Measurements from ENCODE around the gene COL19A1.

Gene COL19A1

DNA sequence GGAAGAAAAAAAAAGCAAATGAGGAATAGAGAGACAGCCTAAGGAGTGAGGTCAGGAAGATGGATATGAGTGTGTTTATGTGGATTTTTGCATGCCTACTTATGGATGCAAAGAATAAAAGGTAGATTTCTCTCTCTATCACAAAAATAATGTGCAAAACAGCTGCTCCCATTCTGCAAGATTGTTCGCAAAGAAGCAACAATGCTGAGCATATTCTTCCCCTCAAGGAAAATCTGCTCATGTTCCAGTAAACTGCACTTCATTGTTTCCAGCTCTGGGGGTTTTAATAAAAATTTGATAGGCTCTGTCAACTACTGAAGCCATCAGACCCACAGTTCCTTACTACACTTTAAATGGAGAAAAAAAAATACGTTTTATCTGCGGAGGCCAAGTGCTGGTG lies 259.2 kb downstream of the COL19A1 start:
- no peak for DNase-seq (ENCODE audit: low read depth)

DNA sequence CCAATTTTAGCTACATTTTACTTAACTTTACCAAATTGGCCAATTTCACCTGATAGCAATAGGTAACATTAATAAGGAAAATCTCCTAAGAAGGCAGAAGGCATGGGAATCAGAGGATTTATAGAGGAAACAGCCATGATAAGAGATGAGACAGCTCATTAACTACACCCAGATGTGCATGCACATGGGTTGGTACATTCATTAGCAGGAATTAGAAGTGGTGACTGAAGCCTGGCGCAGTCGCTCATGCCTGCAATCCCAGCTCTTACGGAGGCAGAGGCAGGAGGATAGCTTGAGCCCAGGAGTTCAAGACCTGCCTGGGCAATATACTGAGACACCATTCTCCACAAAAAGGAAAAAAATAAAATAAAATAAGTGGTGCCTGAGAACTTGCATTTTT lies 263.0 kb downstream of the COL19A1 start:
- DNase-seq (ENCODE audit: low read depth) = no peak

- no peak for DNase-seq (ENCODE audit: low read depth)
Measured at GRCh38 chr6:70130865-70131264, 264.5 kb downstream of the COL19A1 start.

DNA sequence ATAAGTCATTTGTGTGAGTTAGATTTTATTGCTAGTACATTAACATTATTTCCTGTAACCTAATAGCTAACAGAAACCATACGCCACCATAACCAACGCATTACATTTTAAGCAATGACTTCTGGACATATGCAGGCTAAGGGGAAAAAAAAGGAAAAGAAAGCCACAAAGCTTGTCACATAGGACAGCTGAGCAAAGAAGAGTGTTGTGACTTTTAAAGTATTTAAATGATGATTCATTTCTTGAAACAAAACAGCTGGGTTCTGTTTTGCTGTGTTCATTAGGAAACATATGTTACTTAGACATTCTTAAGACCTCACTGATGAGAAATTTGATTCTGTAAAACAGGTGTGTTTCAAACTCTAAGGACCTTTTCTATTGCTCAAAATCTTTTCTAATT lies 265.2 kb downstream of the COL19A1 start:
- DNase-seq (ENCODE audit: low read depth) = no peak

DNA sequence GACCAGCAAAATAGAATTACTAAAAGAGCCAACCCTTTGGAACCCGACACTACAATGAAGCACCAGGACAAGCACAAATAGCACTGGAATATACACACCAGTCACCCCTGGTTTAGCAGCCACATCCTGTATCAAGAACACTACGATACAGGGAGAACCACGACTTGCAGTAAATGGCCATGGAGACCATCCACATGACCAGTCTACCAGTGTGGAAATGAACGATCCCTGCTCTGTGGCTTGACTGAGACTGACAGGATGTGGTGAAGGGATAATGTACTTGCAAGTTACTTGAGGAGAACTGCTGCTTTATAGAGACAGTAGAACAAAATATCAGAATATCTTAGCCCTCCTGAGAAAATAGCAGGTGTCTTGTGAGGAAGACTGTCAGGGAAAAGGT lies 266.9 kb downstream of the COL19A1 start:
- no peak for DNase-seq (ENCODE audit: low read depth)

GRCh38 chr6:70134542-70134941 lies 268.2 kb downstream of the COL19A1 start:
- no peak for DNase-seq (ENCODE audit: low read depth)

DNA sequence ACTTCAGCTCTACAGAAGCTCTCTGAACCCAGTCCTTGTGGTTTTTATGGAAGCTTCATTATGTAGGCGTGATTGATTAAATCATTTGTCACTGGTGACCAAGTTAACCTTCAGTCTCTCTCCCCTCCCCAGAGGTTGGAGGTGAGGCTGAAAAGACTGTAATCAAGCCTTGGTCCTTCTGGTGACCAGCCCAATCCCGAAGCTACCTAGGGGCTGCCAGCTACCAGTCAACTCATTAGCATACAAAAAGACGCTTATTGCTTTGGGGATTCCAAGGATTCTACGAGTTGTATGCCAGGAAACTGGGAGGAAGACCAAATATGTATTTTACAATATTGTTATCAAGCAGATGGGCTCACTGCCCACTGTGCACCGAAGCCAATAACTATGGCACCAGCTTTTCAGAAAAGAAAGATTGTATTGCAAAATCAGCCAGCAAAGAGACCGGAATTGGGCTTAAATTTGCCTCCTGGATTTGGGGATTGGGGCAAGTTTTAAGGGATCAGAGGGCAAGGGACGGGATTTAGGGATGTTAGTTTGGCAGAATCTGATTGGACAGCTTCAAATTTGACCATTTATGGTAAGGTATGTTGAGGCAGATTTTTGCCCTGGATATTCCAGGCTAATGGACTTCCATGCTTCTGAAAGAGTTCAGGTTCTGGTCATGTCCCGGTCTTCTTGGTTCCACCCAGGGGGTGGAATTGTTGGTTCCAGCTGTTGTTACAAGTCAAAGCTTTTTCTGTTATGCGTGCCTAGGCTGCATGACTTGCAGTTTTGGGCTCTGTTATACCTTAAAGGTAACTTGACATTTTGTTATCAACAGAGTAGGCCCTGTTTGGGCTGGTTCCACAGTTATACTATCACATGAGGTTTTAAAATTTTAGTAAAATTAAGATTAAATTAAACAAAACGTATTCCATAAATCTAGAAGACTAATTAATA lies 269.1 kb downstream of the COL19A1 start:
- no peak for DNase-seq (ENCODE audit: low read depth)

- DNase-seq (ENCODE audit: low read depth) = no peak
Measured at GRCh38 chr6:70136996-70137395, 270.6 kb downstream of the COL19A1 start.

DNA sequence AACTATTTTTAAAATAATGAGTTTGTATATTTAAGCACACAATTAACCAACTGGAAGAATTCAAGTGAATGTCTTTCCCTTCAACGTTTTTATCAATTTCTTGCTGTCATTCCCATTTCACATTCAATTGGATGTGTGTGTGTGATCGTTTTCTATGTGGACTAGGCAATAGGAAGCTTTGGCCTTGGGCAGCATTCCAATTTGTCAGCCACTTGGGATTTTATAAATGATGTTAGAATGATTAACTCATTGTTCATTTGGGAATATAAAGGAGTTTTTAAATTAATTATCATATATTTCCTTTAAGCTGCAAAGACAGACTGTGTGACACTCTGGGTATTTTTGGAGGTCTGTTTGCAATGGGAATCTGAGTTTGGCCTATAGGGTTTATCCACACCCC lies 274.1 kb downstream of the COL19A1 start:
- DNase-seq (ENCODE audit: low read depth) = no peak

DNA sequence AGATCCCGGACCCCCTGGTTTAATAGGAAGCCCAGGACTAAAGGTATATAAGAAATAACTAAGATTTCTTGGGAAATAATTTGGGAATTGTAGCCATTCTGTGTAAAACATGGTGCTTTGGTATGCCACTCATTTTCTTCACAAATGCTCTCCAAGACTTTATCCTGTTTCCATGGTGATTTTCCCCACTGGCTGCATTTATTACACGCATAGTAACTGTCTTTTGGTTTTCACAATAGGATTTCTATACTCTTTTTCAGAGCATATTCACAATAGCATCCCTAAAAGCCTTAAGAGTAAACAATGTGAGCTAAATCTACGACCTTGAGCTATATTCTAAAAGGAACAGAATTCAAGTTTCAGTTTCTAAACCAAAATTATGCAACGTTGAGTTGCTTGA lies 275.7 kb downstream of the COL19A1 start:
- no peak for DNase-seq (ENCODE audit: low read depth)

GRCh38 chr6:70145178-70145577 lies 278.8 kb downstream of the COL19A1 start:
- DNase-seq (ENCODE audit: low read depth) = no peak

DNA sequence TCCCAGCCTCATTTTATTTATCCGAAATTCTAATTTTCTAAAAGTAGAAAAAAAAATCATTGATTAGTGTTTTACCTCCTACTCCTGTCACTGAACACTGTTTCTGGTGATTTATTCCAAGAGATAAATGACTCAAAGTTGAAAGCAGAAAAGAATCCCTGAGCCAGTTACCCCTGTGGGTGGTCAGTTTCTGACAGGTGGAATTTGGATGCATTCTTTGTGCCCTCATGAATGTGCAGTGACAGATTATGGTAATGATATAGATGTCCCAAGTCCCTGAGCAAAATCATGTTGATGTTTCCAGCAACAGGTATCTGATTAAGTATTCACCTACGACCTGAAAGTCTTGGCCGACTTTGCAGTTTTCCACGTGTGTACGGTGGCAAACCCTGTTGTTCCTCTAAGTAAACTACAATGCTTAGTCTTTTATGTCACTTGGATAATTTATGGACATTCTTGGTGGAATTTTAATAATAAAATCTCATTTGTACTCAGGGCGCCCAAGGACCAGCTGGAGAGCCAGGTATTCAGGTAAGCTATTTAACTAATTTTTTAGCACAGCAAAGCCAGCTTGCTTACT lies 282.9 kb downstream of the COL19A1 start:
- DNase-seq (ENCODE audit: low read depth) = no peak

DNA sequence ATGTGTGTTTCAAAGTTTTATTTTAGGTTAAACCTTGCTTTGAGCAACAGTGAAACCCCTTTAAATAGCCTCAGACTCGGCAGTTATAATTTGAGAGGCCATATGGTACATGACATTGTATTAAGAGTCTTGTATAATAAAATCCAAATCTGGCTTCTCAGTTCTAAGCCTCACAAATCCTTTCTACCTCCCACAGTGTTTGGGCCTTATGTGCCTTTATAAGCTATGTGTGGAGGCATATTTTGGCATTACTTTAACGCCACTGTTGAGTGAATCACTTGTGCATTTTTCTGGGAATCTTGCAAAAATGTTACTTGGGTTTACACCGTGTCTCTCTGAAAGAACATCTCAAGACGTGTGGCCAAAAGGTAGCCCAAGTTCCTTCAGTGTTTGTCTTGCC lies 284.2 kb downstream of the COL19A1 start:
- no peak for DNase-seq (ENCODE audit: low read depth)

GRCh38 chr6:70151616-70152015 lies 285.3 kb downstream of the COL19A1 start:
- DNase-seq (ENCODE audit: low read depth) = no peak

GRCh38 chr6:70152786-70153185 lies 286.4 kb downstream of the COL19A1 start:
- no peak for DNase-seq (ENCODE audit: low read depth)

DNA sequence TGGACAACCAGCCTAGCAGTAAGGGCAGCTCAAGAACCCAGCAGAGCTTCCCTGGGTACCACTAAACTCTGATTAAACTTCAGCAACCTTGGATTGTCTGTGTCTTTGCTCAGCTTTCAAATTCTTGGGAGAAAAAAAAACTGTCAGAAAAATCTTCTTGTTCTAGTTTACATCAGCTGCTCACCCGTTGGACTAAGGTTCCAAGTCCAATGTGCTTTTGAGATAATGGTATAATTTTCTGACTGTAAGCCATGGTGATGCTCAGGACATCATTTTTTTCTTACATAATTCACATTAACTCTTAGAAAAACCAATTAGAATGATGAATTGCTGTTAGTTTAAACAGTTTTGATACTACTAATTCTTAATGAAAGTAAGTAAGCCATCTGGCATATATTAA lies 290.7 kb downstream of the COL19A1 start:
- no peak for DNase-seq (ENCODE audit: low read depth)

DNA sequence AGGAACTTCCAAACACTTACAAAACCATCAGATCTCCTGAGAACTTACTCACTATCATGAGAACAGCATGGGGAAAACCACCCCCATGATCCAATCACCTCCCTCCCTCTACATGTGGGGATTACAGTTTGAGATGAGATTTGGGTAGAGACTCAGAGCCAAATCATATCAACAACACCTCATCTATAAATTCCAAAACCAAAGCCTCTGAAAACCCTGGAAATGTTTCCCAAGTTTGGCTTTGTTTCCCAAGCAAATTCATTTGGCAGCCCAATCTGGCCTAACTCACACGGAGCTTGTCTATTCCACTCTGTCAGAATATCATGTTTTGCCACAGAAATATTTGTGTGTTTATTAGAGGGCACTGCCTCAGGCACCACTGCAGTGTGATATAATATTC lies 293.9 kb downstream of the COL19A1 start:
- no peak for DNase-seq (ENCODE audit: low read depth)

- no peak for DNase-seq (ENCODE audit: low read depth)
Measured at GRCh38 chr6:70162972-70163371, 296.6 kb downstream of the COL19A1 start.

GRCh38 chr6:70163795-70164194 lies 297.4 kb downstream of the COL19A1 start:
- no peak for DNase-seq (ENCODE audit: low read depth)

DNA sequence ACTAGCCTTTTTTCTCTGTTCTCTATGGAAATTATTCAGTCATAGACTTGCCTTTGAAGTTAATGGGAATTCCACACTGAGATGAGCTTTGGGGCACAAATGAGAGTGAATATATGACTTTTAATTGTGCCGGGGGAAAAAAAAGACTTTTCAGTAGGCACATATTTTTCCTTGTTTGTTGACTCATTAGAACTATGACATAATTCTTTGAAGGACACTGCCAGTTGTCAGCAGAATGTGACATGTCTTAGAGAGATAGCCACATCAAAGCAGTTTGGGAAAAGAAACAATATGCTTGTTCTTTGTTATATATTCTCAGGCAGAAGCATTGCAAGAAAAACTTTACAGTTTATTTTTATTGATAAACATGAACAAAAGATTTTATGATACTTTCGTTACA lies 298.2 kb downstream of the COL19A1 start:
- DNase-seq (ENCODE audit: low read depth) = no peak

GRCh38 chr6:70166088-70166958 lies 300.0 kb downstream of the COL19A1 start:
- DNase-seq (ENCODE audit: low read depth) = no peak

GRCh38 chr6:70168681-70169377 lies 302.5 kb downstream of the COL19A1 start:
- DNase-seq (ENCODE audit: low read depth) = no peak

All from T follicular helper cell (primary cell).